Fibroblast of skin of back (primary cell): Measurements from ENCODE around the gene SHOC1.
A peak's percentile ranks its signal among the peaks of the same experiment; 100 is the strongest.
"Not testable (repeated sequence)": the region's sequence is repeated elsewhere in the genome, so short reads cannot be mapped to it uniquely, and the experiment has no call there.

Experiments
- DNase-seq: peaks from one replicate; pipeline ENCODE4 v3.0.0-alpha.2; 2013

Gene SHOC1

GRCh38 chr9:111805262-111805661 is 10.5 kb upstream of the SHOC1 start:
- no peak for DNase-seq

GRCh38 chr9:111804636-111805035 is 9.9 kb upstream of the SHOC1 start:
- no peak for DNase-seq

- no peak for DNase-seq
These were observed 9.2 kb upstream of the SHOC1 start for GRCh38 chr9:111803924-111804323.

GRCh38 chr9:111799915-111800526 is 5.3 kb upstream of the SHOC1 start:
- DNase-seq = no peak

- no peak for DNase-seq
These were observed 4.8 kb upstream of the SHOC1 start for GRCh38 chr9:111799506-111799905.

- DNase-seq = peak; percentile 48
These were observed 4.0 kb upstream of the SHOC1 start for GRCh38 chr9:111798786-111799185.

- no peak for DNase-seq
These were observed 761 bp upstream of the SHOC1 start for GRCh38 chr9:111795557-111795839.

GRCh38 chr9:111791821-111792220 is 2.9 kb downstream of the SHOC1 start:
- DNase-seq = not testable (repeated sequence)

GRCh38 chr9:111789881-111790280 is 4.9 kb downstream of the SHOC1 start:
- no peak for DNase-seq

GRCh38 chr9:111783857-111784256 is 10.9 kb downstream of the SHOC1 start:
- no peak for DNase-seq

- DNase-seq = no peak
These were observed 11.3 kb downstream of the SHOC1 start for GRCh38 chr9:111783424-111783823.

- no peak for DNase-seq
These were observed 28.7 kb downstream of the SHOC1 start for GRCh38 chr9:111766066-111766465.

- DNase-seq = peak; percentile 42
These were observed 32.2 kb downstream of the SHOC1 start for GRCh38 chr9:111762556-111762955.

- peak; percentile 80 for DNase-seq
These were observed 34.7 kb downstream of the SHOC1 start for GRCh38 chr9:111759762-111760639.

- DNase-seq = no peak
These were observed 39.9 kb downstream of the SHOC1 start for GRCh38 chr9:111754800-111755199.

- DNase-seq = peak; percentile 26
These were observed 42.3 kb downstream of the SHOC1 start for GRCh38 chr9:111752455-111752854.
